ENCODE measurements around the gene OAT.

Gene OAT

DNA sequence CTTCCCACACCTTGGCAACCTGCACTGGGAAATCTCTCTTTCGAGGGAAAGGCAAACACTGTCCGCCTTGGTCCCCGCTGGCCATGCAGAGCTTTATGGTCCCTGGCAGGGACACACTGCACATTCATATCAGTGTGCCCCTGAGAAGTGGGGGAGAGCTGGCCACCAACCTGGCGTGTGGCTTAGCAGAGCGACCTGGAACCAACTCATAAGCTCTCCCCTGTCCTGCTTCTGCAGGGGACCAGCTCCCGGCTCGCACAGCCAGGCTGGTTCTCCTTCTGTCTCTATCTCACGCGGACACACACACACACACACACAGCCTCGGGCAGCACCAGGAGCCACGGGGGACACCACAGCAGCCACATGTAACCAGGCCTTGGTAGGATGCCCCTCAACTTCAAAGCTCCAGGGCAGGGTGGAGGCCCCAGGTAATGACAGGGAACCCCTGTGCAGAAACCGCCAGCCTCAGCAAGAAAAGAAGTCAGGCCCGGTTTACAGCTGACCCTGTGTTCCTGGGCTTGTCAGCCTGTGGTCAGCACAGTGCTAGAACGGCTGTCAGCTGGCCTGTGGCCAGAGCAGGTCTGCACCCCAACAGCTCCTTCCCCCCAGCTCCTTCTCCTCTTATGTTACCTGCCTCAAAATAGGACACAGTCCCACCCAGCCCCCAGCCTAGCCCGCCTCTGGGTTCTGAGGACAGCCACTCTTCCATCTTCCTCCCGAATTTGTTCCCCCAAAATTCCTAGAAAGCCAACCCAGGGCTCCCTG is 69.3 kb downstream of the OAT start:
- no CpG with 5 or more reads among the region's 16 CpGs for WGBS, 2 donors (ENCODE audit: extremely low coverage in 2 of 2, insufficient read length in 2 of 2, insufficient replicate concordance in 1 of 2)
- Histone ChIP-seq H4K8ac (ENCODE audit: low read depth, low read length) (no peak overlapping the region), H3K27ac (replicated peaks; ENCODE audit: low read length) (no peak overlapping the region), H3K14ac (ENCODE audit: low read length) (peak overlapping the region; percentile 11), H3K36me3 (replicated peaks in 1 of 2; ENCODE audit: control insufficient read depth in 2 of 2, insufficient read depth in 2 of 2, low read length in 2 of 2) (no peaks in the 10 kb centered on the region), H3K79me1 (ENCODE audit: low read depth, low read length) (no peaks in the 10 kb centered on the region), H3K18ac (ENCODE audit: low read length) (peak overlapping the region; percentile 45), H3K9ac (ENCODE audit: low read depth, low read length, poor library complexity) (no peak overlapping the region), H3K4me2 (ENCODE audit: insufficient read depth, low read length, poor library complexity, severe bottlenecking) (no peak overlapping the region), H3K9me3 (replicated peaks in 1 of 2; ENCODE audit: control insufficient read depth in 2 of 2, insufficient read depth in 1 of 2, low read depth in 1 of 2, low read length in 2 of 2) (no peaks in the 10 kb centered on the region), H3K4me3 (ENCODE audit: low read length in 2 of 2) (no peak overlapping the region), H3K4ac (ENCODE audit: low read length) (no peak overlapping the region), H3K23ac (ENCODE audit: low read depth, low read length, poor library complexity) (no peak overlapping the region), H4K91ac (ENCODE audit: low read depth, low read length, poor library complexity) (no peak overlapping the region), H3K27me3 (ENCODE audit: control insufficient read depth in 3 of 3, insufficient read depth in 3 of 3, low read depth in 1 of 3, low read length in 3 of 3) (peaks cover 0 to 29% (median 0%) of the 10 kb centered on the region in 3 experiments), H2AK5ac (ENCODE audit: low read depth, low read length) (peak overlapping the region; percentile 40), H2BK12ac (ENCODE audit: low read length) (no peak overlapping the region), H2BK120ac (ENCODE audit: low read depth, low read length) (no peak overlapping the region), H3K4me1 (ENCODE audit: control insufficient read depth in 2 of 2, insufficient read depth in 1 of 2, low read depth in 1 of 2, low read length in 2 of 2) (peaks cover 0 to 2% of the 10 kb centered on the region in 2 donors), H2AFZ (ENCODE audit: low read length) (no peak overlapping the region), H2BK5ac (ENCODE audit: low read length) (no peak overlapping the region), H2BK15ac (ENCODE audit: low read length) (peak overlapping the region; percentile 70)
- no peak for DNase-seq (ENCODE audit: low spot score)

DNA sequence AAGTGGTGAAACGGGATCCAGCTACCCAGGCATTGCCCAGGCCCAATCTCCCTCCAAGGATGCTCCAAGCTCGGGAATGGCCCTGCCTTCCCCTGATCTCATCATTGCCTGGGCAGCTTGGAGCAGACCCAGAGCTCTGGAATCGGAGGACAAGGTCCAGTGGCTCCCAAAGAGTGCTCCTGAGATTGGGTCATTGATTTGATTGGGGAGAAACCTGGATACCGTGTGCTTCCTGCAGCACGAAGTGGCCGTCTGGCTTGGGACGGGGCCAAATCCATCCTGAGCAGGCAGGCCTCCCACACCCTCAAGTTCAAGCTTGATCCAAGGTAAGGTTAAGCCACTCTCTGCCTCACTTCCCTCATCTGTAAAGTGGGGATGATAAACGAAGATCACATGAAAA is 69.9 kb downstream of the OAT start:
- Histone ChIP-seq H2BK120ac (ENCODE audit: low read depth, low read length) (no peak overlapping the region), H3K14ac (ENCODE audit: low read length) (no peak overlapping the region), H3K9ac (ENCODE audit: low read depth, low read length, poor library complexity) (no peak overlapping the region), H3K4me3 (ENCODE audit: low read length in 2 of 2) (no peak overlapping the region), H3K27me3 (ENCODE audit: control insufficient read depth in 3 of 3, insufficient read depth in 3 of 3, low read depth in 1 of 3, low read length in 3 of 3) (peaks cover 0 to 25% (median 0%) of the 10 kb centered on the region in 3 experiments), H2BK15ac (ENCODE audit: low read length) (peak overlapping the region; percentile 70), H4K91ac (ENCODE audit: low read depth, low read length, poor library complexity) (no peak overlapping the region), H2AFZ (ENCODE audit: low read length) (no peak overlapping the region), H3K79me1 (ENCODE audit: low read depth, low read length) (no peaks in the 10 kb centered on the region), H2BK12ac (ENCODE audit: low read length) (no peak overlapping the region), H3K18ac (ENCODE audit: low read length) (peak overlapping the region; percentile 16), H3K27ac (replicated peaks; ENCODE audit: low read length) (no peak overlapping the region), H3K4ac (ENCODE audit: low read length) (no peak overlapping the region), H2BK5ac (ENCODE audit: low read length) (no peak overlapping the region), H3K23ac (ENCODE audit: low read depth, low read length, poor library complexity) (no peak overlapping the region), H3K36me3 (replicated peaks in 1 of 2; ENCODE audit: control insufficient read depth in 2 of 2, insufficient read depth in 2 of 2, low read length in 2 of 2) (no peaks in the 10 kb centered on the region), H4K8ac (ENCODE audit: low read depth, low read length) (no peak overlapping the region), H3K4me2 (ENCODE audit: insufficient read depth, low read length, poor library complexity, severe bottlenecking) (no peak overlapping the region), H2AK5ac (ENCODE audit: low read depth, low read length) (peak overlapping the region; percentile 40), H3K9me3 (replicated peaks in 1 of 2; ENCODE audit: control insufficient read depth in 2 of 2, insufficient read depth in 1 of 2, low read depth in 1 of 2, low read length in 2 of 2) (no peaks in the 10 kb centered on the region), H3K4me1 (ENCODE audit: control insufficient read depth in 2 of 2, insufficient read depth in 1 of 2, low read depth in 1 of 2, low read length in 2 of 2) (no peaks in the 10 kb centered on the region)
- WGBS, 2 donors (ENCODE audit: extremely low coverage in 2 of 2, insufficient read length in 2 of 2, insufficient replicate concordance in 1 of 2), result no CpG with 5 or more reads among the region's 8 CpGs
- DNase-seq (ENCODE audit: low spot score), result no peak

DNA sequence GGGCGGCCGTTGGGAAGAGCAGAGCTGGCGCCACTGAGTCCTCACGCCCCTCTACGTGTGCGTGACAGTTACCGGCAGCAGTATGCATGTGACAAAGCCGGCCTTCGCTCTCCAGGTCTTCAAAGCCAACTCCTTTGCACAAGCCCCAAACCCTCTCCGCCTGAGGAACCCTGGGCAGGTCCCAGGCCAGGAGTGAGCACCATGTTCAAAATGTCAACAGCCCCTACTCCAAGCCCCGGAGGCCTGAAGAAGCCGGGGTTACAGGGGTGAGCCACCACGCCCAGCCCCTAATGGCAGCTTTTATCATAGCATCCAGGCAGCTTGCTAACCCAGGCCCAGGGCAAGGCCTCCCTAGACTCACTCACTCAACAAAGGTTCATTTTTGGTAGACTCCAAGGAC is 70.8 kb downstream of the OAT start:
- no peak overlapping the region for H3K4ac ChIP-seq (ENCODE audit: low read length)
- no CpG with 5 or more reads among the region's 13 CpGs for WGBS, 2 donors (ENCODE audit: extremely low coverage in 2 of 2, insufficient read length in 2 of 2, insufficient replicate concordance in 1 of 2)
- no peak overlapping the region for H3K9ac ChIP-seq (ENCODE audit: low read depth, low read length, poor library complexity)
- no peak overlapping the region for H2BK5ac ChIP-seq (ENCODE audit: low read length)
- H2BK15ac ChIP-seq (ENCODE audit: low read length), result no peak overlapping the region
- H2AFZ ChIP-seq (ENCODE audit: low read length), result no peak overlapping the region
- no peak overlapping the region for H3K27ac ChIP-seq (replicated peaks; ENCODE audit: low read length)
- DNase-seq (ENCODE audit: low spot score), result no peak
- no peak overlapping the region for H4K91ac ChIP-seq (ENCODE audit: low read depth, low read length, poor library complexity)
- H2BK120ac ChIP-seq (ENCODE audit: low read depth, low read length), result no peak overlapping the region
- H3K27me3 ChIP-seq (ENCODE audit: control insufficient read depth in 3 of 3, insufficient read depth in 3 of 3, low read depth in 1 of 3, low read length in 3 of 3), result peaks cover 0 to 25% (median 0%) of the 10 kb centered on the region in 3 experiments
- H2BK12ac ChIP-seq (ENCODE audit: low read length), result no peak overlapping the region
- H3K79me1 ChIP-seq (ENCODE audit: low read depth, low read length), result no peaks in the 10 kb centered on the region
- H3K14ac ChIP-seq (ENCODE audit: low read length), result no peak overlapping the region
- no peaks in the 10 kb centered on the region for H3K9me3 ChIP-seq (replicated peaks in 1 of 2; ENCODE audit: control insufficient read depth in 2 of 2, insufficient read depth in 1 of 2, low read depth in 1 of 2, low read length in 2 of 2)
- peak overlapping the region; percentile 88 for H3K18ac ChIP-seq (ENCODE audit: low read length)
- no peak overlapping the region for H4K8ac ChIP-seq (ENCODE audit: low read depth, low read length)
- H3K4me2 ChIP-seq (ENCODE audit: insufficient read depth, low read length, poor library complexity, severe bottlenecking), result no peak overlapping the region
- H3K4me3 ChIP-seq (ENCODE audit: low read length in 2 of 2), result no peak overlapping the region
- H3K23ac ChIP-seq (ENCODE audit: low read depth, low read length, poor library complexity), result no peak overlapping the region
- peak overlapping the region; percentile 47 for H2AK5ac ChIP-seq (ENCODE audit: low read depth, low read length)
- H3K4me1 ChIP-seq (ENCODE audit: control insufficient read depth in 2 of 2, insufficient read depth in 1 of 2, low read depth in 1 of 2, low read length in 2 of 2), result no peaks in the 10 kb centered on the region
- no peaks in the 10 kb centered on the region for H3K36me3 ChIP-seq (replicated peaks in 1 of 2; ENCODE audit: control insufficient read depth in 2 of 2, insufficient read depth in 2 of 2, low read length in 2 of 2)
